ENCODE results near the gene ACAN.

The ACAN gene

GRCh38 chr15:88785217-88785616 lies 18.0 kb upstream of the ACAN start:
- Histone ChIP-seq H3K4me3 (ENCODE audit: low read depth, low read length) (no peak overlapping the region), H3K9ac (ENCODE audit: low read depth, low read length) (no peak overlapping the region), H3K27me3 (ENCODE audit: control insufficient read depth, insufficient read depth, low read length) (no peaks in the 10 kb centered on the region), H3K36me3 (ENCODE audit: control insufficient read depth, insufficient read depth, low read length) (no peaks in the 10 kb centered on the region), H3K27ac (ENCODE audit: low read depth, low read length) (no peak overlapping the region), H3K4me1 (ENCODE audit: control insufficient read depth, insufficient read depth, low read length) (no peaks in the 10 kb centered on the region), H3K9me3 (ENCODE audit: control insufficient read depth, insufficient read depth, low read length) (no peaks in the 10 kb centered on the region)

- Histone ChIP-seq H3K27me3 (ENCODE audit: control insufficient read depth, insufficient read depth, low read length) (peaks cover 10% of the 10 kb centered on the region), H3K36me3 (ENCODE audit: control insufficient read depth, insufficient read depth, low read length) (no peaks in the 10 kb centered on the region), H3K9me3 (ENCODE audit: control insufficient read depth, insufficient read depth, low read length) (no peaks in the 10 kb centered on the region), H3K9ac (ENCODE audit: low read depth, low read length) (no peak overlapping the region), H3K4me1 (ENCODE audit: control insufficient read depth, insufficient read depth, low read length) (peaks cover 10% of the 10 kb centered on the region), H3K27ac (ENCODE audit: low read depth, low read length) (no peak overlapping the region), H3K4me3 (ENCODE audit: low read depth, low read length) (no peak overlapping the region)
Observed at GRCh38 chr15:88788036-88788435, 15.2 kb upstream of the ACAN start.

- Histone ChIP-seq H3K4me3 (ENCODE audit: low read depth, low read length) (no peak overlapping the region), H3K9me3 (ENCODE audit: control insufficient read depth, insufficient read depth, low read length) (no peaks in the 10 kb centered on the region), H3K27me3 (ENCODE audit: control insufficient read depth, insufficient read depth, low read length) (peaks cover 17% of the 10 kb centered on the region), H3K27ac (ENCODE audit: low read depth, low read length) (no peak overlapping the region), H3K36me3 (ENCODE audit: control insufficient read depth, insufficient read depth, low read length) (no peaks in the 10 kb centered on the region), H3K4me1 (ENCODE audit: control insufficient read depth, insufficient read depth, low read length) (peaks cover 13% of the 10 kb centered on the region), H3K9ac (ENCODE audit: low read depth, low read length) (no peak overlapping the region)
Observed at GRCh38 chr15:88788816-88789215, 14.4 kb upstream of the ACAN start.

- H3K4me3 ChIP-seq (ENCODE audit: low read depth, low read length): no peak overlapping the region
- H3K27ac ChIP-seq (ENCODE audit: low read depth, low read length): no peak overlapping the region
- H3K4me1 ChIP-seq (ENCODE audit: control insufficient read depth, insufficient read depth, low read length): peaks cover 13% of the 10 kb centered on the region
- no peaks in the 10 kb centered on the region for H3K36me3 ChIP-seq (ENCODE audit: control insufficient read depth, insufficient read depth, low read length)
- no peaks in the 10 kb centered on the region for H3K9me3 ChIP-seq (ENCODE audit: control insufficient read depth, insufficient read depth, low read length)
- H3K9ac ChIP-seq (ENCODE audit: low read depth, low read length): no peak overlapping the region
- peaks cover 20% of the 10 kb centered on the region for H3K27me3 ChIP-seq (ENCODE audit: control insufficient read depth, insufficient read depth, low read length)
Observed at GRCh38 chr15:88790486-88790885, 12.8 kb upstream of the ACAN start.

GRCh38 chr15:88791637-88792036 lies 11.6 kb upstream of the ACAN start:
- H3K27ac ChIP-seq (ENCODE audit: low read depth, low read length): no peak overlapping the region
- peaks cover 13% of the 10 kb centered on the region for H3K4me1 ChIP-seq (ENCODE audit: control insufficient read depth, insufficient read depth, low read length)
- no peaks in the 10 kb centered on the region for H3K36me3 ChIP-seq (ENCODE audit: control insufficient read depth, insufficient read depth, low read length)
- H3K27me3 ChIP-seq (ENCODE audit: control insufficient read depth, insufficient read depth, low read length): peaks cover 20% of the 10 kb centered on the region
- H3K9me3 ChIP-seq (ENCODE audit: control insufficient read depth, insufficient read depth, low read length): no peaks in the 10 kb centered on the region
- no peak overlapping the region for H3K4me3 ChIP-seq (ENCODE audit: low read depth, low read length)
- H3K9ac ChIP-seq (ENCODE audit: low read depth, low read length): no peak overlapping the region

GRCh38 chr15:88792342-88793282 lies 10.6 kb upstream of the ACAN start:
- peaks cover 13% of the 10 kb centered on the region for H3K4me1 ChIP-seq (ENCODE audit: control insufficient read depth, insufficient read depth, low read length)
- no peaks in the 10 kb centered on the region for H3K9me3 ChIP-seq (ENCODE audit: control insufficient read depth, insufficient read depth, low read length)
- H3K9ac ChIP-seq (ENCODE audit: low read depth, low read length): no peak overlapping the region; the same call in 1 of the 2 replicates
- peak overlapping the region; percentile 44 for H3K4me3 ChIP-seq (ENCODE audit: low read depth, low read length)
- peaks cover 20% of the 10 kb centered on the region for H3K27me3 ChIP-seq (ENCODE audit: control insufficient read depth, insufficient read depth, low read length)
- no peaks in the 10 kb centered on the region for H3K36me3 ChIP-seq (ENCODE audit: control insufficient read depth, insufficient read depth, low read length)
- no peak overlapping the region for H3K27ac ChIP-seq (ENCODE audit: low read depth, low read length)

GRCh38 chr15:88794001-88794400 lies 9.2 kb upstream of the ACAN start:
- Histone ChIP-seq H3K4me3 (ENCODE audit: low read depth, low read length) (no peak overlapping the region), H3K36me3 (ENCODE audit: control insufficient read depth, insufficient read depth, low read length) (no peaks in the 10 kb centered on the region), H3K4me1 (ENCODE audit: control insufficient read depth, insufficient read depth, low read length) (peaks cover 13% of the 10 kb centered on the region), H3K9ac (ENCODE audit: low read depth, low read length) (no peak overlapping the region), H3K27ac (ENCODE audit: low read depth, low read length) (no peak overlapping the region), H3K9me3 (ENCODE audit: control insufficient read depth, insufficient read depth, low read length) (no peaks in the 10 kb centered on the region), H3K27me3 (ENCODE audit: control insufficient read depth, insufficient read depth, low read length) (peaks cover 28% of the 10 kb centered on the region)

- H3K9me3 ChIP-seq (ENCODE audit: control insufficient read depth, insufficient read depth, low read length): no peaks in the 10 kb centered on the region
- peaks cover 54% of the 10 kb centered on the region for H3K27me3 ChIP-seq (ENCODE audit: control insufficient read depth, insufficient read depth, low read length)
- no peaks in the 10 kb centered on the region for H3K36me3 ChIP-seq (ENCODE audit: control insufficient read depth, insufficient read depth, low read length)
- no peak overlapping the region for H3K27ac ChIP-seq (ENCODE audit: low read depth, low read length)
- no peak overlapping the region for H3K4me3 ChIP-seq (ENCODE audit: low read depth, low read length)
- H3K4me1 ChIP-seq (ENCODE audit: control insufficient read depth, insufficient read depth, low read length): peaks cover 6% of the 10 kb centered on the region
- H3K9ac ChIP-seq (ENCODE audit: low read depth, low read length): no peak overlapping the region
Observed at GRCh38 chr15:88797663-88798339, 5.4 kb upstream of the ACAN start.

- Histone ChIP-seq H3K27me3 (ENCODE audit: control insufficient read depth, insufficient read depth, low read length) (peaks cover 55% of the 10 kb centered on the region), H3K27ac (ENCODE audit: low read depth, low read length) (no peak overlapping the region), H3K9ac (ENCODE audit: low read depth, low read length) (no peak overlapping the region), H3K4me3 (ENCODE audit: low read depth, low read length) (no peak overlapping the region), H3K4me1 (ENCODE audit: control insufficient read depth, insufficient read depth, low read length) (no peaks in the 10 kb centered on the region; the same call in 1 of the 2 replicates), H3K9me3 (ENCODE audit: control insufficient read depth, insufficient read depth, low read length) (no peaks in the 10 kb centered on the region), H3K36me3 (ENCODE audit: control insufficient read depth, insufficient read depth, low read length) (no peaks in the 10 kb centered on the region)
Observed at GRCh38 chr15:88799341-88799740, 3.9 kb upstream of the ACAN start.

GRCh38 chr15:88800026-88800425 lies 3.2 kb upstream of the ACAN start:
- H3K27me3 ChIP-seq (ENCODE audit: control insufficient read depth, insufficient read depth, low read length): peaks cover 62% of the 10 kb centered on the region
- no peak overlapping the region for H3K27ac ChIP-seq (ENCODE audit: low read depth, low read length)
- H3K36me3 ChIP-seq (ENCODE audit: control insufficient read depth, insufficient read depth, low read length): no peaks in the 10 kb centered on the region
- H3K9me3 ChIP-seq (ENCODE audit: control insufficient read depth, insufficient read depth, low read length): no peaks in the 10 kb centered on the region
- H3K9ac ChIP-seq (ENCODE audit: low read depth, low read length): no peak overlapping the region
- H3K4me1 ChIP-seq (ENCODE audit: control insufficient read depth, insufficient read depth, low read length): no peaks in the 10 kb centered on the region; the same call in 1 of the 2 replicates
- no peak overlapping the region for H3K4me3 ChIP-seq (ENCODE audit: low read depth, low read length)

- H3K27ac ChIP-seq (ENCODE audit: low read depth, low read length): no peak overlapping the region
- H3K36me3 ChIP-seq (ENCODE audit: control insufficient read depth, insufficient read depth, low read length): no peaks in the 10 kb centered on the region
- no peak overlapping the region for H3K9ac ChIP-seq (ENCODE audit: low read depth, low read length)
- no peaks in the 10 kb centered on the region for H3K9me3 ChIP-seq (ENCODE audit: control insufficient read depth, insufficient read depth, low read length)
- peaks cover 69% of the 10 kb centered on the region for H3K27me3 ChIP-seq (ENCODE audit: control insufficient read depth, insufficient read depth, low read length)
- no peaks in the 10 kb centered on the region; the same call in 1 of the 2 replicates for H3K4me1 ChIP-seq (ENCODE audit: control insufficient read depth, insufficient read depth, low read length)
- no peak overlapping the region for H3K4me3 ChIP-seq (ENCODE audit: low read depth, low read length)
Observed at GRCh38 chr15:88800738-88801137, 2.5 kb upstream of the ACAN start.

All from HUES48 (cell line).